HG03342 (cell line): ENCODE data around the gene FBLN5.

ENCODE experiments used
- ATAC-seq: cut with Tn5 transposase; IDR thresholded peaks from one replicate; pipeline ENCODE4 v1.9.1; 2021; ENCODE audit warnings: mild to moderate bottlenecking, moderate library complexity; ENCODE audit not compliant: unreplicated experiment

Gene FBLN5, protein sequence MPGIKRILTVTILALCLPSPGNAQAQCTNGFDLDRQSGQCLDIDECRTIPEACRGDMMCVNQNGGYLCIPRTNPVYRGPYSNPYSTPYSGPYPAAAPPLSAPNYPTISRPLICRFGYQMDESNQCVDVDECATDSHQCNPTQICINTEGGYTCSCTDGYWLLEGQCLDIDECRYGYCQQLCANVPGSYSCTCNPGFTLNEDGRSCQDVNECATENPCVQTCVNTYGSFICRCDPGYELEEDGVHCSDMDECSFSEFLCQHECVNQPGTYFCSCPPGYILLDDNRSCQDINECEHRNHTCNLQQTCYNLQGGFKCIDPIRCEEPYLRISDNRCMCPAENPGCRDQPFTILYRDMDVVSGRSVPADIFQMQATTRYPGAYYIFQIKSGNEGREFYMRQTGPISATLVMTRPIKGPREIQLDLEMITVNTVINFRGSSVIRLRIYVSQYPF

GRCh38 chr14:91947475-91948184 lies at the start of gene FBLN5:
Gene FBLN5 (minus strand): TSS chr14:91947694. CDS start chr14:91947229, 465 bp downstream.
- no peak for ATAC-seq

DNA sequence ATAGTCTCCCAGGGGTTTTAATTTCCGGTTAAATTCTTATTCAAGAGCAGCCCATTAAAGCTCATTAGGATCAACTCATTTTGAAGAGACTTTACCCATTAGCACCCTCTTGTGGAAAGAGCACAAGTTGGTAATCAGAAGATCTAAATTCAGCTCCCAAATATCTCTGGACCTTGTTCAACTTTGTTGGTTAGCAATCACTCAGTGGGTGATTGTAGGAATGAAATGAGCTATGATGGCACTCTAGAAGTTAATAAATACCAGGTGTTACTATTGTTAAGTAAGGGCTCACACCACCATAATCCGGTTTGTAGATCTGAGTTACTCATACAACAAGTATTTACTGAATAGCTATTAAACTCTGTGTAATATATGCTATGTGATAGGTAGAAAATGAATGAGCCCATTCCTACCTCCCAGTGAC lies 49.5 kb upstream of the FBLN5 start:
- no peak for ATAC-seq

DNA sequence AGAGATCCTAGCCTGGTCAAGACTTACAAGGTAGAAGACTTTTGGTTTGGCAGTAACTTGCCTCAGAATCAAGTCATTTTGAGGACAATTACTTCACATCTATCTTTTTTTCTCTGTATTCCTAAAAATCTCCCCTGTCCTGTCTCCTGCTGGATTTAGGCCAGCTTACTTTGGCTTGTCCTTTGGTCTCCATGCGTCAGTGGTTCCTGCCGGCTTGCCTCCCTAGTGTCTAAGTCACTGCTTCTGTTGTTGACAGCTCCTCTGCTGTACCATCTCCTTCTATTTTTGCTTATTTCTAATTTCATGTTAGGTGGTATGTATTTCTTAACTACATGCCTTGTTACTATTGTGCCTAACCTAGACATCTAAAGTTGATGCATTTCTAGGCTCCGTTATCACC lies 39.7 kb upstream of the FBLN5 start:
- no peak for ATAC-seq

DNA sequence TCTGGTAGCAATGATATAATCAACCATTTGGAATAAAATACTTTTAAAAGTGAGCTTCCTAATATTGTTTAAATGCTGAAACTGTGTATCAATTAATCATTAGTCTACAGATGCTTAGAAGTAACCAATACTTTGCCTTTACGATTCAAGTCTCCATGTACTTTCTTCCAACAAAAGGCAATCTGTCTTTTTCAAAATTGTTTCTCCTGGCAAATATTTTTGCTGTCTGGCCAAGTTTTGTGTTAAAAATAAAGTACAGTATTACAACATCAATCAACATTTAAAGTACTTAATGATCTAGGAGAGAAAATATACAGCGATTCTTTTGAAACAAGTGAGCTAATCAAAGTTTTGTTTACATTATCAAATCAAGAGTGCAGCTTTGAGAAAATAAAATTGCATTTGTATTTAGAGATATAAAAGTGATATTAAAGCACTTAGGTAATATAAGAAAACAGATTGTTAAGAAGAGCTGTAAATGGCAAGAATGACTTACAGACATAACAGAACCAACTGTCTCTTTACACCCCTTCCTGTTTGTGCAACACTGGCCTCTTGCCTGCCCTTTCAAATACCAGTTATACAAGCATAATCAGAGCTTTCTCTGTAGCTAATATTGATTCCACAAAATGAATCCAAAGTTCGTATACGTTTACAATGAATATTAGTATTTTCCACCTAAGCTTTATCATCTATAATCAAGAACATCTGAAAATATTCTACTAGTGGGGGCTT lies 38.2 kb upstream of the FBLN5 start:
- no peak for ATAC-seq

DNA sequence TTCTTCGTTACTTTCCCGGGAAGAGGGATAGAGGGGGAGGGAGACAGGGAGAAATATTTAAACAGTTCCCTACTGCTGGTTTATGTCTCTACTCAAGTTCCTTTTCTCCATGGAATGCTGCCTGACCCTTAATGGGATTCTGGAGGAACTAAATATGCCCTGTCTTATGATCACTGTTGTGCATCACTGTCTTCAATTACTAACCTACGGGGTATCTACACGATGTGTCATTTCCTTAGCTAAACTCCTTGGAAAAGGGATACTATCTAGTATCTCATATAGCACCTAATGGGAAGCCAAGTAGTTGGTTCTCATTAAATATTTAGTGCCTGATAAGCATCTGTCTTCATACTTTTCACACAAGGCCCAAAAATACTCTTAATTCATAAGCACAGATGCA lies 37.5 kb upstream of the FBLN5 start:
- no peak for ATAC-seq

GRCh38 chr14:91983588-91983987 lies 36.1 kb upstream of the FBLN5 start:
- no peak for ATAC-seq

- peak; percentile 62 for ATAC-seq
These were observed 32.7 kb upstream of the FBLN5 start for GRCh38 chr14:91980157-91980556.

- no peak for ATAC-seq
These were observed 30.4 kb upstream of the FBLN5 start for GRCh38 chr14:91977884-91978283.

DNA sequence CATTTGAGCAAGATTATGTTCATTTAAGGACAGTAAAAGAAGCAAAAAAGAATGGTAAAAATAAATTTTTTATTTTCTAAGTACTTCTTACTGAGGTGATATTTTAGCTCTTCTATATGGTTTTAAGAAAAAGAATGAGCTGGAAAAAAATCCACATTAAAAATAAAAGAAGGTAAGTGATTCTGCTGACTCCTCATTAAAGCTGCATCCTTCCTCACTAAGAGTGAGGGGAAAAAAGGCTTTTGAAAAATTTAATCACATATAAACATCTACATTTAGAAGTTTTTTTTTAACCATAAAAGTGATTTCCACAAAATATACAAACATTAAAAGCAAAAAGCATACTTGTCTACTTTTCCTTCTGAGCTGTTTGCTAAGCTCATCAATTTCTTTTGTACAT lies 28.3 kb upstream of the FBLN5 start:
- ATAC-seq = no peak

DNA sequence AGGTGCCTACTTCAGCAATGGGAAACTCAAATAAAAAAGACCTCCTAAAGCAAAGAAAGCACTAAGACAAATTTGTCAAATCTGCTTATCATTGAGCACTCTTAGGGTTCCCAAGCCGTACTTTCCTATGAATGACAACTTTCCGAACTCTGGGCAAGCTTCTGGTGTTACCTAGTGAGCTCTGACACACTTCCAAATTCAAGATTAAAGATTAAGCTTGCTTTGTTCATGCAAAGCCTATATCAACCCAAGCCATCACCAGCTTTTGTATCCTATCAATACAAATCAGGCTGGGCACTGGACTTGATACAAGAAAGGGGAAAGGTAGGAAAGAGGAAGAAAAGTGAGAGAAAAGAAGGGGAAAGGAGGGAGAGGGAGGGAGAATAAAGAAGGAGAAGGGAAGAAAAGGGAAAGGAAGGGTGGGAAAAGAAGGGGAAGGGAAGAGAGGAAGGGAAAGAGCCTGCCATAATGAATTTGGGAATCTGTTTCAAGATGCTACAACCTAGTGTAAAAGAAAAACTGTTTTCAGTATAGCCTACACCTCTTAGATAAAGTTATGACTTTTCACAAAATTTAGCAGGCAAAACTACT lies 23.8 kb upstream of the FBLN5 start:
- no peak for ATAC-seq

DNA sequence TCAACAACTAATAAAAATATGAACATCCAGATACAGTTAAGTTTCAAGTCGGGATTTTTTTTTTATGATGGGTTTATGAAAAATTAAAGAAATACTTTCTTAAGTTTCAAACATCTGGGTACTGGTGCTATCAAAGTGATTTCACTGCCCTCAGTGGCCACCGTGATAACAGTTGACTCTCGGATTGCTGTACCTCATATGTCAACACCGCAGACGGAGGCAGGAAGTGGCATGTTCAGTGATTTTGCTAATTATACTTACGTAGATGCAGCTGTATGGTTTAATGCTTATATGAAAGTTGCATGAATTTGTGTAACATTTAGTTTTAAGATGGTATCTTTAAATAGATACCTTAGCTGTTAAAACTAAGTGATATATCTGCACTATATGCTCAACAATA lies 20.8 kb upstream of the FBLN5 start:
- no peak for ATAC-seq

DNA sequence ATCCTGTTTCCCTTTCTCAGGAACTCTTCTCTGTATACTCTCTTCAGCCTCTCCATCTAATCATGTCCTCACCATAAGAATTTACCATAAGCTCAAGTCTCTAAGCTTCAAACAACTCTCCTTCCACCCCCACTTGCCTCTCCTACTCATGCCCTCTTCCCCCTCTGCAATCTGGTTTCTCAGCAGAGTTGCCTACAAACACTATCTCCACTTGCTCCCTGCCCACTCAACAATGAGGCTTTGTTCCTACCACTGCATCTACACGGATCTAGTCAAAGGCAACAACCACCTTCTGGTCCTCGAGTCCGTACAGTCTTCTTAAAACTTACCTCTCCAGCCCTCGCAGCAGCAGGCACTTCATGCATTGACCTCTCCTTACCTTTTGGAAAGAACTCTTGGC lies 17.2 kb upstream of the FBLN5 start:
- no peak for ATAC-seq

GRCh38 chr14:91964011-91964410 lies 16.5 kb upstream of the FBLN5 start:
- no peak for ATAC-seq

DNA sequence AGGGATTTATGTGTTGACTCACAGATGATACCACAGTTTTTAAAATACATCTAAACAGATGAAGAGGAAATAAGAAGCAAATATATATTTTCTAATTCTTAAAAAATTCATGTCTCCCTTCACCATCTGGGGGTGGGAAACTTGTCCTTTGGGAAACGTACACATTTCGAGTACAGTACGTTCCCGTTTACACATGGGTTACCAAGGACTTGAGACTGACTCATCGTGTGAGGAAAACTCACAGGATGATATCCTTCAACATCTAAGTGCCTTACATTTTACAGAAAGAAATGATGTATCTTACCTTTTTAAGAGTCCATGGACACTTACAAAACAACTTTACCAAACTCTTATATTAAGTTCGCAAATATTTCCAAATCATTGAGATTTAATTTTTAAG lies 16.0 kb upstream of the FBLN5 start:
- no peak for ATAC-seq

DNA sequence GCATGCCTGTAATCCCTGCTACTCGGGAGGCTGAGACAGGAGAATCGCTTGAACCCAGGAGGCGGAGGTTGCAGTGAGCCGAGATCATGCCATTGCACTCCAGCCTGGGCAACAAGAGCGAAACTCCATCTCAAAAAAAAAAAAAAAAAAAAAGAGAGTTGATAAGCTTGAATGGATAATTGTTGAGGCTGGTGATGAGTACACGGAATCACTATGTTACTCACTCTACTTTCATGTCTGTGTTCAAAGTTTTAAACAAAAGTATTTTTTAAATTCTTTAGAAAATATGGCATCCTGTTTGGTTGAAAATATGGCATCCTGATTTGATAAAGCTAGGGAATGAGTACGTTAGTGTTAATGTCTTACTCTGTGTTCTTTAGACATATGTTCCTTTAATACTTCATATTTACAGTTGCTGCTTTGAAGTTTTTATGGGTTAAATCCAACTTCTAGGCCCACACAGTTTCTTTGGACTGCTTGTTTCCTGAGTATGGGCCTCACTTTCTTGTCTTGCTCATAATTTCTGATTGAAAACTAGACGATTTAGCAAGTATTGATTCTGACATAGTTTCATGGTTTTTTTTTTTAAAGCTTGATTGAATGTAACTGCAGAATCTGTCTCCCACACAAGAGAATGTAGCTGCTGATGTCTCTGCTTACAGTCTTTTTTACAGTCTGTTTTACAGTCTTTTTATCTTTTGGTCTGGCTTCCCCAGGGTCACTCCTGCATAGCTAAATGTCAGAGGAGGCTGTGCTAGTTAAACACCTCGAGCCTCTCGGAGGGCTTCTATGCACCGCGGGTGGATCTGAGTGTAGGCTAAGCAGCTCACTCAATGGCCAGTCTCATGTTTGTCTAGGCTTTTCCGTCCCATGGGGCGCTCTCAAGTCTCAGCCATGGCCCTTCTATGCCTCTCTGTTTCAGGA lies 14.1 kb upstream of the FBLN5 start:
- ATAC-seq = no peak

DNA sequence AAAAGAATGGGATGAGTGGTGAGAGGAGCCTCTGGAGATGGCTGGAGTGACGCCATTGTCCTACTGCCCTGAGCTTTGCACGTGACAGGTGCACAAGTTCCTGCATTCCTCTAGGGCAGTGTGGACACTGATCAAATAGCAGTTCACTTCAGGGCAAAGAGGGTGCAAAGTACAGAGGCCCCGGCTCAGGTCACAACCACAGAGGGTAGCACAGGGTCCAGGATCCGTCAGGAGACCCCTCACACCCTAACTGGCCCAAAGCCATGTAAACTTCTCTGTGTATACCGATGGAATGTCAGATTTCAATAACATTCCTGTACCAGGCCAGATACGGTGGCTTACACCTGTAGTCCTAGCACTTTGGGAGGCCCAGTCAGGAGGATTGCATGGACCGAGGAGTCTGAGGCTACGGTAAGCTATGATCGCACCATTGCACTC lies 10.4 kb upstream of the FBLN5 start:
- ATAC-seq = no peak

DNA sequence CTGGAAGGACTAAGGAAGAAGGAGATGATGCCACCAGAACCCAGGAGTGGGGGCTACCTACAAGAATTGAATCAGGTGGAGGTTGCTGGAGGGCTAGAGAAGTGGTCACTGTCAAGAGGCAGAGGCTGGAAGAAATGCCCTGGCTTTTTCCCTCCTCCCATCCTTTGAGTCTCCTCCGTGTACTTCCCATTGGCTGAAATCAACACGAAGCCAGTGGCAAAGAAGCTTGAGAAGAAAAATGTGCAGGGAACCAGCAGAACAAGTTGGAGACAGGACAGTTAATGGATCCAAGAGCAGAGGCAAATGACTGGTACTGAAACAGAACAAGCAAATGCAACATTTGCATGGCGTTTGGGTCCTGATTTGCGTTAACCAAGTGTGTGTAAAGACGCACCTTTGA lies 9.1 kb upstream of the FBLN5 start:
- no peak for ATAC-seq

- no peak for ATAC-seq
These were observed 7.7 kb upstream of the FBLN5 start for GRCh38 chr14:91955168-91955567.

DNA sequence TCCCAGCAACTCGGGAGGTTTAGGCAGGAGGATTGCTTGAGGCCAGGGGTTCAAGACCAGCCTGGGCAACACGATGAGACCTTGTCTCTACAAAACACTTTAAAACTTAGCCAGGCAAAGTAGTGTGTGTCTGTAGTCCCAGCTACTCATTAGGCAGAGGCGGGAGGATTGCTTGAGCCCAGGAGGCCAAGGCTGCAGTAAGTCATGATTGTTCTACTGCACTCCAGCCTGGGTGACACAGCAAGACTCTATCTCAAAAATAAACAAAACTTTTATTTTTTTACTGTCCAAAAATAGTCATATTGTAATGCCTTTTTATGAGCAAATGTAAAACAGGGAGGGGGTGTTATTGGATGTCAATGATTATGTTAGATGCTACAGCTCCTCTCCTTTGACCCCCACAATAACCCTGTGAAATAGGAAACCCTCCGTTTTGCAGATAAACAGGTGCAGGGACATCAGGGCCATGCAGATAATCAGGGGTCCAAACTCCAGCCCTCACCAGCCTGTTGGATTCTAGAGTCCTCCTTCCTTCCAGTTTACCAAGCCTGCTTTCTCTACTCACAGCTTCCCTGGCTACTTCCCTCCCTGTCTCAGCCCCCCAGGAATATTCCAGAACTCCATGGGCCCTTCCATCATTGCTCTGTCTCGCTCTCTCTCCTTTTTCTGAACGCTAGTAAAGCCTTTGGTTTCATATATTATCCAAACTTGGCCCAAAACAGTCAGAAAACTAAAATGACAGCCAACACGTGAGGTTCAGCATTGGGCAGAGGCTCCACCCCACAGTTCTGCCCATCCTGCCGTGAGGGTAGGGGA lies 5.9 kb upstream of the FBLN5 start:
- ATAC-seq = no peak
